Neural progenitor cell (in vitro differentiated cells): ENCODE data around the gene PCDHB4. TPM values are rescaled to one million over a fixed set of nuclear protein-coding genes. Genes with fewer than 3 reads are reported as not detected.
A peak's percentile ranks its signal among the peaks of the same experiment; 100 is the strongest.
"Not testable (repeated sequence)": the region's sequence is repeated elsewhere in the genome, so short reads cannot be mapped to it uniquely, and the experiment has no call there.

ENCODE experiments used
- DNase-seq: peaks from one replicate; pipeline ENCODE4 v3.0.0-alpha.2; 2016; ENCODE audit warnings: low spot score
- H2AFZ ChIP-seq: fragments of 200-600 bp; sonication (generic); replicated peaks from 2 replicates; pipeline ENCODE4 v1.6.1; 2016; ENCODE audit warnings: antibody characterized with exemption
- H3F3A ChIP-seq: fragments of 200-600 bp; sonication (generic); 2 replicates; pipeline ENCODE4 v1.6.1; 2016; ENCODE audit warnings: antibody characterized with exemption, low read depth
- H3K27ac ChIP-seq: fragments of 200-600 bp; sonication (generic); 2 replicates; pipeline ENCODE4 v1.5.1; 2016; ENCODE audit warnings: mild to moderate bottlenecking
- H3K27me3 ChIP-seq: fragments of 200-600 bp; sonication (generic); 2 replicates; pipeline ENCODE4 v1.6.1; 2016; ENCODE audit warnings: mild to moderate bottlenecking, moderate library complexity
- H3K36me3 ChIP-seq: fragments of 200-600 bp; sonication (generic); 2 replicates; pipeline ENCODE4 v1.5.1; 2016
- H3K4me1 ChIP-seq: fragments of 200-600 bp; sonication (generic); 2 replicates; pipeline ENCODE4 v1.6.1; 2016; ENCODE audit warnings: mixed run types
- H3K4me2 ChIP-seq: fragments of 200-600 bp; sonication (generic); 2 replicates; pipeline ENCODE4 v1.6.1; 2016
- H3K4me3 ChIP-seq: fragments of 200-600 bp; sonication (generic); 2 replicates; pipeline ENCODE4 v1.5.1; 2016
- H3K79me2 ChIP-seq: fragments of 200-600 bp; sonication (generic); 2 replicates; pipeline ENCODE4 v1.6.1; 2016; ENCODE audit warnings: low read depth
- H3K9ac ChIP-seq: fragments of 200-600 bp; sonication (generic); 2 replicates; pipeline ENCODE4 v1.6.1; 2016
- H3K9me3 ChIP-seq: fragments of 200-600 bp; sonication (generic); 2 replicates; pipeline ENCODE4 v1.5.1; 2016; ENCODE audit warnings: low read depth
- H4K20me1 ChIP-seq: fragments of 200-600 bp; sonication (generic); 2 replicates; pipeline ENCODE4 v1.6.1; 2016; ENCODE audit warnings: low read depth
- H3K27ac Mint-ChIP-seq: 3 replicates; pipeline ENCODE4 v1.8.0; 2021; ENCODE audit warnings: mixed read lengths
- H3K27me3 Mint-ChIP-seq: 2 replicates; pipeline ENCODE4 v1.8.0; 2022; ENCODE audit warnings: low read depth, mild to moderate bottlenecking, inconsistent platforms, moderate library complexity, mixed read lengths; ENCODE audit not compliant: insufficient read depth
- H3K36me3 Mint-ChIP-seq: 3 replicates; pipeline ENCODE4 v1.8.0; 2021; ENCODE audit warnings: mixed read lengths
- H3K4me1 Mint-ChIP-seq: 3 replicates; pipeline ENCODE4 v1.8.0; 2021; ENCODE audit warnings: mixed read lengths
- H3K4me3 Mint-ChIP-seq: 3 replicates; pipeline ENCODE4 v1.8.0; 2021; ENCODE audit warnings: mild to moderate bottlenecking, moderate library complexity, mixed read lengths
- H3K9me3 Mint-ChIP-seq: 3 replicates; pipeline ENCODE4 v1.8.0; 2020; ENCODE audit warnings: mixed read lengths
- EZH2 ChIP-seq: fragments of 200-600 bp; sonication (generic); IDR thresholded peaks from 2 replicates; pipeline ENCODE4 v1.6.1; 2017; ENCODE audit warnings: antibody characterized with exemption, mild to moderate bottlenecking, moderate library complexity
- EZH2phosphoT487 ChIP-seq: fragments of 200-600 bp; sonication (generic); IDR thresholded peaks from 2 replicates; pipeline ENCODE4 v1.6.1; 2017; ENCODE audit warnings: antibody characterized with exemption
- total RNA-seq: library from RNA; depleted of rRNA; stranded (reverse); fragments of >200 nt; gene quantifications from 2 replicates; pipeline ENCODE4 v1.2.3, GENCODE V29; 2015; ENCODE audit warnings: low replicate concordance
- TF ChIP-seq, protein P1 (sequence below): fragments of 200-600 bp; sonication (generic); IDR thresholded peaks from 2 replicates; pipeline ENCODE4 v1.5.1; 2017; ENCODE audit warnings: antibody characterized with exemption, mild to moderate bottlenecking

PCDHB4 gene
- total RNA-seq, 1 donor from 2014 or later = 1.9 TPM

DNA sequence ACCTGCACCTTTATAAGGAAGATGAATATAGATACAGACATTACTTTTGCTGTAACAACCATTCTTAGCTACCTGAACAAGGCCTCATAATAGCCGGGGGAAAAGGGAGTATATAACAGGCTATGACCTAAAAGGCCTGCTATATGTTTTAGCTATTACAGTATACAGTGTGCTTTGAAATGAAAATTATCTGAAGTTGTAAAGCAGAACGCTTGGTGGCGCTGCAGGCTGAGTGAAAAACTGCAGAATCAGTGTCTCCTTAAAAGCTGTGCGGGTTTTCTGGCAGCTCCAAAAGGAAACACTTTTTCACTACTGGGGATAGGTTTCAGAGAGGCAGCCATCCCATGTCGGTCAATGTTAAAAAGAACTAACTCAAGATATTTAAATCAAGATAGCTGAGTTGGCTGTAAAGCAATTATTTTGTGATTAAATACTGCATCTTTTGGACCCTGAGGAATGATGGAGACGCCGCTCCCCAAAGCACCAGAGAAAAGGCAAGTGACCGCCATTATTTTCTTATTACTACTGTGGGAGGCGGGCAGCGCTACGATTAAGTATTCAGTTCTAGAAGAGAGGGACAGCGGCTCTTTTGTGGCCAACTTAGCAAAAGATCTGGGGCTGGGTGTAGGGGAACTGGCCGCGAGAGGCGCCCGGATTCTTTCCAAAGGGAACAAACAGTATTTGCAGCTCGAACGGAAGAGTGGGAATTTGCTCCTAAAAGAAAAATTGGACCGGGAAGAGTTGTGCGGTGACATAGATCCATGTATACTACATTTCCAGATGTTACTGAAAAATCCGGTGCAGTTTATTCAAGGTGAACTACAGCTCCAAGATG lies 34.1 kb downstream of the PCDHB4 start:
- Mint-ChIP-seq H3K9me3 (peaks cover 40% of the 10 kb centered on the region), H3K27ac (no peak overlapping the region), H3K4me3 (no peak overlapping the region), H3K36me3 (no peaks in the 10 kb centered on the region), H3K4me1 (no peaks in the 10 kb centered on the region), H3K27me3 (peaks cover 2% of the 10 kb centered on the region)
- no peaks in the 10 kb centered on the region for H3K9me3 ChIP-seq
- no peak overlapping the region for H3K4me2 ChIP-seq
- H3K4me3 ChIP-seq = no peak overlapping the region
- H3K79me2 ChIP-seq = no peaks in the 10 kb centered on the region
- H3K9ac ChIP-seq = no peak overlapping the region
- H2AFZ ChIP-seq = no peak overlapping the region
- H3F3A ChIP-seq = no peaks in the 10 kb centered on the region
- H4K20me1 ChIP-seq = no peaks in the 10 kb centered on the region
- no peak overlapping the region for H3K27ac ChIP-seq
- no peaks in the 10 kb centered on the region for H3K27me3 ChIP-seq
- DNase-seq = peak; percentile 13
- H3K4me1 ChIP-seq = no peaks in the 10 kb centered on the region
- no peaks in the 10 kb centered on the region for H3K36me3 ChIP-seq
- no peak for TF ChIP-seq EZH2phosphoT487
- TF ChIP-seq, protein P1, sequence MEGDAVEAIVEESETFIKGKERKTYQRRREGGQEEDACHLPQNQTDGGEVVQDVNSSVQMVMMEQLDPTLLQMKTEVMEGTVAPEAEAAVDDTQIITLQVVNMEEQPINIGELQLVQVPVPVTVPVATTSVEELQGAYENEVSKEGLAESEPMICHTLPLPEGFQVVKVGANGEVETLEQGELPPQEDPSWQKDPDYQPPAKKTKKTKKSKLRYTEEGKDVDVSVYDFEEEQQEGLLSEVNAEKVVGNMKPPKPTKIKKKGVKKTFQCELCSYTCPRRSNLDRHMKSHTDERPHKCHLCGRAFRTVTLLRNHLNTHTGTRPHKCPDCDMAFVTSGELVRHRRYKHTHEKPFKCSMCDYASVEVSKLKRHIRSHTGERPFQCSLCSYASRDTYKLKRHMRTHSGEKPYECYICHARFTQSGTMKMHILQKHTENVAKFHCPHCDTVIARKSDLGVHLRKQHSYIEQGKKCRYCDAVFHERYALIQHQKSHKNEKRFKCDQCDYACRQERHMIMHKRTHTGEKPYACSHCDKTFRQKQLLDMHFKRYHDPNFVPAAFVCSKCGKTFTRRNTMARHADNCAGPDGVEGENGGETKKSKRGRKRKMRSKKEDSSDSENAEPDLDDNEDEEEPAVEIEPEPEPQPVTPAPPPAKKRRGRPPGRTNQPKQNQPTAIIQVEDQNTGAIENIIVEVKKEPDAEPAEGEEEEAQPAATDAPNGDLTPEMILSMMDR = peak; percentile 54

DNA sequence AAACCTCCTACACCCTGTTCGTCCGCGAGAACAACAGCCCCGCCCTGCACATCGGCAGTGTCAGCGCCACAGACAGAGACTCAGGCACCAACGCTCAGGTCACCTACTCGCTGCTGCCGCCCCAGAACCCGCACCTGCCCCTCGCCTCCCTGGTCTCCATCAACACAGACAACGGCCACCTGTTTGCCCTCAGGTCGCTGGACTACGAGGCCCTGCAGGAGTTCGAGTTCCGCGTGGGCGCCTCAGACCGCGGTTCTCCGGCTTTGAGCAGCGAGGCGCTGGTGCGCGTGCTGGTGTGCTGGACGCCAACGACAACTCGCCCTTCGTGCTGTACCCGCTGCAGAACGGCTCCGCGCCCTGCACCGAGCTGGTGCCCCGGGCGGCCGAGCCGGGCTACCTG lies 35.7 kb downstream of the PCDHB4 start:
- not testable (repeated sequence) for H3K9ac ChIP-seq, H3K4me3 ChIP-seq, H3K4me1 ChIP-seq, DNase-seq, H3K4me1 Mint-ChIP-seq, H3K79me2 ChIP-seq, H3K27me3 ChIP-seq, H3K36me3 Mint-ChIP-seq, H4K20me1 ChIP-seq, H3K9me3 ChIP-seq, H3K4me2 ChIP-seq, H3K36me3 ChIP-seq, H3F3A ChIP-seq, H3K27ac ChIP-seq, H3K27ac Mint-ChIP-seq, H2AFZ ChIP-seq, H3K4me3 Mint-ChIP-seq, H3K27me3 Mint-ChIP-seq
- peaks cover 30% of the 10 kb centered on the region for H3K9me3 Mint-ChIP-seq

DNA sequence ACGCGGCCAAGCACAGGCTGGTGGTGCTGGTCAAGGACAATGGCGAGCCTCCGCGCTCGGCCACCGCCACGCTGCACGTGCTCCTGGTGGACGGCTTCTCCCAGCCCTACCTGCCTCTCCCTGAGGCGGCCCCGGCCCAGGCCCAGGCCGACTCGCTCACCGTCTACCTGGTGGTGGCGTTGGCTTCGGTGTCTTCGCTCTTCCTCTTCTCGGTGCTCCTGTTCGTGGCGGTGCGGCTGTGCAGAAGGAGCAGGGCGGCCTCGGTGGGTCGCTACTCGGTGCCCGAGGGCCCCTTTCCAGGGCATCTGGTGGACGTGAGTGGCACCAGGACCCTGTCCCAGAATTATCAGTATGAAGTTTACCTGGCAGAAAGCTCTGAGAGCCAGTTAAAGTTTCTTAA lies 36.3 kb downstream of the PCDHB4 start:
- not testable (repeated sequence) for H3K27me3 ChIP-seq, H3K9ac ChIP-seq, H3K79me2 ChIP-seq, H3K4me3 Mint-ChIP-seq, H3K4me1 Mint-ChIP-seq, H3K36me3 ChIP-seq, H3K4me2 ChIP-seq, H3K27me3 Mint-ChIP-seq, H3K4me3 ChIP-seq, H3K9me3 ChIP-seq, H2AFZ ChIP-seq, H3K27ac Mint-ChIP-seq, H3F3A ChIP-seq, H3K36me3 Mint-ChIP-seq, H3K27ac ChIP-seq, H3K4me1 ChIP-seq, DNase-seq, H4K20me1 ChIP-seq
- H3K9me3 Mint-ChIP-seq = peaks cover 28% of the 10 kb centered on the region

GRCh38 chr5:141172381-141173204 lies 51.0 kb downstream of the PCDHB4 start, which contains the start of gene PCDHB7:
Gene PCDHB7 (plus strand): TSS chr5:141172644. CDS start chr5:141172836, 192 bp downstream.
- no peaks in the 10 kb centered on the region for H3K36me3 ChIP-seq
- TF ChIP-seq EZH2phosphoT487 = no peak
- no peak for TF ChIP-seq EZH2
- TF ChIP-seq, protein P1 = peak; percentile 65
- no peak within 1 kb of the TSS for H3K9ac ChIP-seq
- H4K20me1 ChIP-seq = no peaks in the 10 kb centered on the region
- no peak within 1 kb of the TSS for H3K4me2 ChIP-seq
- DNase-seq = peak; percentile 52
- no peak within 1 kb of the TSS for H3K4me3 ChIP-seq
- no peaks in the 10 kb centered on the region for H3F3A ChIP-seq
- H3K27ac ChIP-seq = no peak within 1 kb of the TSS
- H2AFZ ChIP-seq = peak within 1 kb of the TSS; percentile 77
- H3K9me3 ChIP-seq = no peaks in the 10 kb centered on the region
- H3K4me1 Mint-ChIP-seq = no peaks in the 10 kb centered on the region
- H3K27ac Mint-ChIP-seq = no peak within 1 kb of the TSS
- peaks cover 24% of the 10 kb centered on the region for H3K9me3 Mint-ChIP-seq
- peaks cover 6% of the 10 kb centered on the region for H3K27me3 Mint-ChIP-seq
- no peaks in the 10 kb centered on the region for H3K36me3 Mint-ChIP-seq
- H3K27me3 ChIP-seq = no peaks in the 10 kb centered on the region
- no peaks in the 10 kb centered on the region for H3K4me1 ChIP-seq
- no peak within 1 kb of the TSS for H3K4me3 Mint-ChIP-seq
- no peaks in the 10 kb centered on the region for H3K79me2 ChIP-seq

DNA sequence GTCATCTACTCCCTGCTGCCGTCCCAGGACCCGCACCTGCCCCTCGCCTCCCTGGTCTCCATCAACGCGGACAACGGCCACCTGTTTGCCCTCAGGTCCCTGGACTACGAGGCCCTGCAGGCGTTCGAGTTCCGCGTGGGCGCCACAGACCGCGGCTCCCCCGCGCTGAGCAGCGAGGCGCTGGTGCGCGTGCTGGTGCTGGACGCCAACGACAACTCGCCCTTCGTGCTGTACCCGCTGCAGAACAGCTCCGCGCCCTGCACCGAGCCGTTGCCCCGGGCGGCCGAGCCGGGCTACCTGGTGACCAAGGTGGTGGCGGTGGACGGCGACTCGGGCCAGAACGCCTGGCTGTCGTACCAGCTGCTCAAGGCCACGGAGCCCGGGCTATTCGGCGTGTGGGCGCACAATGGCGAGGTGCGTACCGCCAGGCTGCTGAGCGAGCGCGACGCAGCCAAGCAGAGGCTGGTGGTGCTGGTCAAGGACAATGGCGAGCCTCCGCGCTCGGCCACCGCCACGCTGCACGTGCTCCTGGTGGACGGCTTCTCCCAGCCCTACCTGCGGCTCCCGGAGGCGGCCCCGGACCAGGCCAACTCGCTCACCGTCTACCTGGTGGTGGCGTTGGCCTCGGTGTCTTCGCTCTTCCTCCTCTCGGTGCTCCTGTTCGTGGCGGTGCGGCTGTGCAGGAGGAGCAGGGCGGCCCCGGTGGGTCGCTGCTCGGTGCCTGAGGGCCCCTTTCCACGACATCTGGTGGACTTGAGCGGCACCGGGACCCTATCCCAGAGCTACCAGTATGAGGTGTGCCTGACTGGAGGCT lies 52.9 kb downstream of the PCDHB4 start:
- H2AFZ ChIP-seq, H3K27ac Mint-ChIP-seq, H3K9ac ChIP-seq, H3K36me3 ChIP-seq, H3F3A ChIP-seq, H3K4me2 ChIP-seq, H3K36me3 Mint-ChIP-seq, H3K4me1 ChIP-seq, H3K27me3 Mint-ChIP-seq, H3K27ac ChIP-seq, H3K4me1 Mint-ChIP-seq, H3K4me3 ChIP-seq, H4K20me1 ChIP-seq, H3K27me3 ChIP-seq, H3K9me3 ChIP-seq, H3K79me2 ChIP-seq, H3K4me3 Mint-ChIP-seq, DNase-seq: not testable (repeated sequence)
- H3K9me3 Mint-ChIP-seq = peaks cover 19% of the 10 kb centered on the region
